Testis (tissue), 3 donors: Measurements from ENCODE around the gene OTUB2. TPM values are rescaled to one million over a fixed set of nuclear protein-coding genes. Genes with fewer than 3 reads are reported as not detected.

Source experiments
- DNase-seq: peaks from one replicate; pipeline ENCODE4 v3.0.0-alpha.2; 2019
- H3K27ac ChIP-seq, 2 donors: fragments of 200-600 bp; sonication (generic); one replicate each; pipeline ENCODE4 v1.5.1; 2019
- H3K27me3 ChIP-seq: fragments of 200-600 bp; sonication (generic); one replicate; pipeline ENCODE4 v1.5.1; 2019
- H3K36me3 ChIP-seq: fragments of 200-600 bp; sonication (generic); one replicate; pipeline ENCODE4 v1.5.1; 2017; ENCODE audit warnings: low read depth; ENCODE audit errors: missing control alignments
- H3K4me1 ChIP-seq: fragments of 200-600 bp; sonication (generic); one replicate; pipeline ENCODE4 v1.5.1; 2019
- H3K4me3 ChIP-seq, 2 donors: fragments of 200-600 bp; sonication (generic); one replicate each; pipeline ENCODE4 v1.5.1; 2017 to 2019
- H3K9me3 ChIP-seq: fragments of 200-600 bp; sonication (generic); one replicate; pipeline ENCODE4 v1.5.1; 2017
- CTCF ChIP-seq, 3 experiments: fragments of 450-650 bp in 2 of 3; fragments of 200-600 bp in 1 of 3; sonication (generic) in 1 of 3; IDR thresholded peaks; one replicate each; pipeline ENCODE4 v1.5.1; 2016 to 2019; ENCODE audit warnings: antibody characterized with exemption in 3 of 3, mild to moderate bottlenecking in 2 of 3, moderate library complexity in 1 of 3
- POLR2A ChIP-seq: fragments of 450-650 bp; IDR thresholded peaks from one replicate; pipeline ENCODE4 v1.6.1; 2017; ENCODE audit warnings: antibody characterized with exemption, mild to moderate bottlenecking, moderate library complexity
- WGBS, 2 donors: methylation state at CpG; one replicate each; pipeline ENCODE4 v1.1.5; 2018; 5-methylcytosine and 5-hydroxymethylcytosine counted together
- intact Hi-C: fragments of 100-400 bp; cut with DNase I; formaldehyde crosslinking; loops from one replicate; pipeline ENCODE4 v1.15.1; 2023; ENCODE audit warnings: low total_unique reads
- polyA plus RNA-seq: library from polyadenylated mRNA; stranded (reverse); fragments of 350-450 nt; fragmentation: Illumina TruSeq; extraction: RNeasy Lipid Tissue Mini Kit (QIAGEN cat#74804); gene quantifications from one replicate; pipeline ENCODE4 v1.2.3, GENCODE V29; 2014; ENCODE audit warnings: low read depth, low replicate concordance; ENCODE audit not compliant: insufficient read depth
- total RNA-seq, 2 donors: library from RNA; depleted of rRNA; stranded (reverse); fragments of >200 nt; gene quantifications; one replicate each; pipeline ENCODE4 v1.2.3, GENCODE V29; 2016

OTUB2 gene
- total and polyA plus RNA-seq, 3 donors from 2014 or later: 8.4 to 19.3 (median 16.8) TPM

DNA sequence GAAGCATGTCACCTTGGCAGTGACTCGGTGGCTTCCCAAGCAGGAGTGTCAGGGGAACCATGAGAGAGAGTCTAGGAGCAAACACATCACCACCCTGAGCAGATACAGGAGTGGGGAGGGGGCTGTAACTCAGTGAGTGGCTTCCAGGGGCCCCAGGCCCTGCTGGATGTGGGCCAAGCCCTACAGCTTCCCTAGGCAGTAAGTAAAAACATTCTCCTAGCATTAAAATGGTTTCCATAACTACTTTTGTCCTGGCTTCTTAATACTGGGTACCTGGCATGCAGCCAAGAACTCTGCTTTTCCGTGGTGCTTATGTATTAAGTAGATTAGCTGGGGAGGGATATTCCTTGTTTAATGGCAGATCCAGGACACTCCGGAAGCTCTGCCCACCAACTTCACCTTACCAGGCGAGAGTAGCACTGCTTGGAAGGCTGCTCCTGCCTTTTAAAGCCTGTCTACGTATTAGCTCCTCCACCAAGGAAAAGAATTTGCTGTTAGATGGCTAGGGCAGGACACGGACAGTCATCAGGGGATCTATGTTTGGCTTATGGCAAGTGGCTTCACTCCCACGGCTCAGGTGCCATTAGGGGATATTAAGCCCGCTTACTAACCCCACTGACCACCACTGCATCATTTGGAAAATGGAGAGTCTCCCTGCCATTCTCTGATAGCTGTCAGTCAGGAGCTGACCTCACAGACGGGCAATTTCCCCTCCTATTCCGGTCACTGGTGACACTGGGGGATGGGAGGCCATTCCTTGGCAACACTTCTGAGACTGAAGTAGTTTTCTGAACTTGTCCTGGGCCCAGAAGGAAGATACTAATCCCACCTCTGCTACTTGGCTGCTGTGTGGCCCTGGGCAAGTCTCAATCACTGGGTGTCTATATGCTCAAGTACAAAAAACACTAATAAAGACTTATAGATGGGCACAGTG is 22.8 kb downstream of the OTUB2 start:
- intact Hi-C loops: no loop called here
- no peak for TF ChIP-seq CTCF (IDR thresholded peaks at IDR 0.05)
- no peak for TF ChIP-seq POLR2A

GRCh38 chr14:94049625-94050023 is 23.5 kb downstream of the OTUB2 start:
- H3K27me3 ChIP-seq: no peaks in the 10 kb centered on the region
- H3K4me1 ChIP-seq: peaks cover 12% of the 10 kb centered on the region
- H3K36me3 ChIP-seq: no peaks in the 10 kb centered on the region
- intact Hi-C loops: no loop called here
- 94 to 97% methylated on average over 2 of the region's 2 CpGs for WGBS, 2 donors
- TF ChIP-seq CTCF (IDR thresholded peaks at IDR 0.05) (no peak), POLR2A (no peak)
- no peak overlapping the region for H3K27ac ChIP-seq
- H3K4me3 ChIP-seq: no peak overlapping the region
- DNase-seq: no peak
- no peaks in the 10 kb centered on the region for H3K9me3 ChIP-seq

More for the DNA sequence above, 22.8 kb downstream of the OTUB2 start:
- H3K4me3 ChIP-seq: no peak overlapping the region
- peaks cover 12% of the 10 kb centered on the region for H3K4me1 ChIP-seq
- H3K27me3 ChIP-seq: no peaks in the 10 kb centered on the region
- no peaks in the 10 kb centered on the region for H3K36me3 ChIP-seq
- no peaks in the 10 kb centered on the region for H3K9me3 ChIP-seq
- H3K27ac ChIP-seq: peak overlapping the region in 1 of 2 donors; percentile 24
- WGBS, 2 donors: 75 to 82% methylated on average over 10 of the region's 10 CpGs
- DNase-seq: peak; percentile 13

- Histone ChIP-seq H3K4me3 (no peak overlapping the region), H3K9me3 (no peaks in the 10 kb centered on the region), H3K4me1 (peaks cover 12% of the 10 kb centered on the region), H3K36me3 (no peaks in the 10 kb centered on the region), H3K27me3 (no peaks in the 10 kb centered on the region), H3K27ac (peak overlapping the region in 1 of 2 donors; percentile 11)
- WGBS, 2 donors: 66 to 87% methylated on average over 6 of the region's 6 CpGs
- TF ChIP-seq CTCF (IDR thresholded peaks at IDR 0.05) (no peak), POLR2A (no peak)
- DNase-seq: peak; percentile 48
- intact Hi-C loops: no loop called here
Observed at GRCh38 chr14:94050231-94050880, 24.2 kb downstream of the OTUB2 start.

- intact Hi-C loops: no loop called here
- WGBS, 2 donors: 37 to 51% methylated on average over 9 of the region's 9 CpGs
- Histone ChIP-seq H3K27ac (peak overlapping the region; percentile 19 to 48), H3K4me1 (peaks cover 12% of the 10 kb centered on the region), H3K27me3 (no peaks in the 10 kb centered on the region), H3K9me3 (no peaks in the 10 kb centered on the region), H3K36me3 (no peaks in the 10 kb centered on the region), H3K4me3 (no peak overlapping the region)
- peak; percentile 84 for DNase-seq
- TF ChIP-seq CTCF (IDR thresholded peaks at IDR 0.05) (peak; percentile 22 to 44 (median 43)), POLR2A (no peak)
Observed at GRCh38 chr14:94051115-94051514, 25.0 kb downstream of the OTUB2 start.
